UCSD-AML1 (cell line): ENCODE measurements around the gene MED27.
"Not testable (repeated sequence)": the region's sequence is repeated elsewhere in the genome, so short reads cannot be mapped to it uniquely, and the experiment has no call there.

Experiments used
- DNase-seq: peaks from one replicate; lab custom pipeline; 2025; ENCODE audit not compliant: unreplicated experiment; lab: John Stamatoyannopoulos, UW

MED27 gene

GRCh38 chr9:132077881-132078698 is 1.6 kb downstream of the MED27 start:
- no peak for DNase-seq

GRCh38 chr9:132075853-132076252 is 3.8 kb downstream of the MED27 start:
- DNase-seq, result no peak

GRCh38 chr9:132074736-132075135 is 4.9 kb downstream of the MED27 start:
- no peak for DNase-seq

GRCh38 chr9:132071847-132072507 is 7.7 kb downstream of the MED27 start:
- no peak for DNase-seq

- no peak for DNase-seq
Observed at GRCh38 chr9:132069046-132069898, 10.4 kb downstream of the MED27 start.

GRCh38 chr9:132068605-132069004 is 11.1 kb downstream of the MED27 start:
- DNase-seq, result no peak

- no peak for DNase-seq
Observed at GRCh38 chr9:132066511-132066910, 13.2 kb downstream of the MED27 start.

GRCh38 chr9:132066057-132066456 is 13.6 kb downstream of the MED27 start:
- no peak for DNase-seq

GRCh38 chr9:132063281-132063680 is 16.4 kb downstream of the MED27 start:
- no peak for DNase-seq

GRCh38 chr9:132062806-132063205 is 16.9 kb downstream of the MED27 start:
- no peak for DNase-seq

GRCh38 chr9:132061526-132061925 is 18.1 kb downstream of the MED27 start:
- DNase-seq, result no peak

- DNase-seq, result no peak
Observed at GRCh38 chr9:132059361-132059760, 20.3 kb downstream of the MED27 start.

GRCh38 chr9:132058226-132058625 is 21.4 kb downstream of the MED27 start:
- not testable (repeated sequence) for DNase-seq

- DNase-seq, result no peak
Observed at GRCh38 chr9:132056717-132057560, 22.7 kb downstream of the MED27 start.

- no peak for DNase-seq
Observed at GRCh38 chr9:132055756-132056155, 23.9 kb downstream of the MED27 start.

- DNase-seq, result no peak
Observed at GRCh38 chr9:132054024-132054423, 25.6 kb downstream of the MED27 start.

GRCh38 chr9:132049900-132050299 is 29.8 kb downstream of the MED27 start:
- DNase-seq, result no peak

- DNase-seq, result no peak
Observed at GRCh38 chr9:132049323-132049882, 30.3 kb downstream of the MED27 start.

GRCh38 chr9:132048201-132048600 is 31.5 kb downstream of the MED27 start:
- no peak for DNase-seq

GRCh38 chr9:132046456-132046855 is 33.2 kb downstream of the MED27 start:
- no peak for DNase-seq
